Airway epithelial cell (primary cell): ENCODE results near the gene DUSP11. TPM values are rescaled to one million over a fixed set of nuclear protein-coding genes. Genes with fewer than 3 reads are reported as not detected.

Experiments used
- total RNA-seq: library from RNA; depleted of rRNA; stranded (reverse); fragments of >200 nt; gene quantifications from 2 replicates; pipeline ENCODE4 v1.2.3, GENCODE V29; 2015

Gene DUSP11
- 44.3 and 45.9 TPM in 2 replicates for total RNA-seq

DNA sequence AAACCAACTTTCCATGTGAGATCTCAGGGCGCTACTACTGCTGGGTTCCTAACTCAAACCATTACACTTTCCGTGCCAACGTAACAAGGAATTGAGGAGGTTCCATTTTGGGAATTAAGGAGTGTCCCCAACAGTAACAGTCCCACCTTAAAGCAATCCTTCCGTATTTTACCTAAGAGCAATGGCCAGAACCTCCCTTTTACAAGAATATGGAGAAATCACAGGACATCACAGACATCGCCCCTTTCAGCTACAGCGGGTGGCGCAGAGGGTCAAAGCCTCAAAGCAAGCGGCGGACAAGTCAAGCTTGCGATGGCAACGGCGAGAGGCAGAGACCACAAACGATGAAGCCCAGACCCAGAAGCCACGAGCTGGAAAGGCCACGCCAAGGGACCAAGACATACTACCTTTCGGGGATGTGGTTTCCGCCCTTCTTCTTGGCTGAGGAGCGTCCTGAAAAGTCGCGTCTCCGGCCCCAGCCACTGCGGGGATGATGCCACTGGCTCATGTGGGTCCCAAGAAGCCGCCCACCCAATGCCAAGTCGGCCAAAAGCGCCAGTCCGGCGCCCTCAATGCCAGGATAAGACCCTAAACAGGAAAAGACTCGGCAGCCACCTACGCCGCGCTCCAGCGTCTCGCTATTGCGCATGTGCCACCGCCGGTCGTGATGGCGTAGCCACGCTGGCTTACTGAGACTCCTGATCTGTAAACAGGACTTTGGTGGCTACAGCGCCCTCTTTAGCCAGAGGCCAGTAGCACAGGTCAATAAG is at the start of gene DUSP11:
DUSP11 (minus strand) TSS at position 637 of the 770 bp plus-strand sequence; CDS start at position 508, 129 bp downstream.

DNA sequence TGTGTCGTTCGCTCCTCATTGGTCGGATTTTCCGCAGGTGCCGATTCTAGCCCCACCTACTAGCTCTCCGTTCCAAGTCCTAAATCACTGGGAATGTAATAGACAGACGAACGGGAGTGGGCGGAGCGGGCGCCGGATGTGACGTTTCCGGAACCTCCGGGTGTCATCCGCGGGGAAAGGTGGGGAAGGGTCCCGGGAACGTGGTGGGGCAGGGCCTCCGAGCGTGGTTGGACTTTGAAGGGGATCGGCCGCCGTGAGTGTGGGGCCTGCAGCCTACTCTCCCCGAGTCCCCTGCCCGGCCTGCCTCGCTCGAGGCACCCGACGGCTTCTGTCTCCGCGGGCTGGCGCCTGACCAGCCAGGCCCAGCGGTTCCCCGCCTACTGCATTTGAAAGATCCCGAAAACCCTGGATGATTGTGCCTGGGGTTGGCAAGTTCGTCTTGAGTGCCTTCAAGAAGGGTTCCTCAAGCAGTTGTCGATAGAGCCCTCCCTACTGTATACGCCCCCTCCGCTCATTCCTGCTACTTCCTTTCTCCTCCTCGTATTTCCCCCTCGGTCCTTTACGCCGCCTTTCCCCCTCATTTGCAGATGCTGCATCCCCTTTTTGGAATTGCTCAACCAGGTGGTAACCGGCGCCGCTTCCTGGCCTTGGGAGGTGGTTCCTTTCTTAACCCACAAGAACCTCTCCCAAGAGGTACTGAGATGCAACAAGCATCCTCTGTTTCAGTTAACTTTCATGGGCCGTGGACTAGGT is 49.1 kb upstream of the DUSP11 start, which contains the start of gene STAMBP:
STAMBP (plus strand) TSS at position 144 of the 753 bp plus-strand sequence. CDS start 1,896 bp downstream, outside the sequence.

DNA sequence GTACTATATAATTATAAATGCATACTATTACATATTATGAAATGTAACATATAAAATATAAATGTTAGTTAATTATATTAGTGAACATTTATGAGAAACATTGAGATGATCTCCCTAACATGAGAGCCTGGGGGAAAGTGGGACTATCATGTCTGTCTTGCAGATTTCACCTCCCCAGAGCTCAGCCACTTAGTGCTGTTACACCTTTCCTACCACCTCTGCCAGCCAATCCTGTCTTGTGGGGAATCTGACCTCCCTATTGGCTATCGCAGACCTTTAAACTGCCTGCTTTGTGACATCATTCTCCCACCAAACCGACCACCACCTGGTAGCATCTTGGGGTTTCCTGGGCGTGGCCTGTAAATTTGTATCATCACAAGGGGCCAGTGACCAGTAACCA is 4.0 kb upstream of the DUSP11 start, which contains the start of gene C2orf78:
C2orf78 (plus strand) TSS at position 301 of the 400 bp plus-strand sequence. CDS start 127 bp downstream, outside the sequence.

DNA sequence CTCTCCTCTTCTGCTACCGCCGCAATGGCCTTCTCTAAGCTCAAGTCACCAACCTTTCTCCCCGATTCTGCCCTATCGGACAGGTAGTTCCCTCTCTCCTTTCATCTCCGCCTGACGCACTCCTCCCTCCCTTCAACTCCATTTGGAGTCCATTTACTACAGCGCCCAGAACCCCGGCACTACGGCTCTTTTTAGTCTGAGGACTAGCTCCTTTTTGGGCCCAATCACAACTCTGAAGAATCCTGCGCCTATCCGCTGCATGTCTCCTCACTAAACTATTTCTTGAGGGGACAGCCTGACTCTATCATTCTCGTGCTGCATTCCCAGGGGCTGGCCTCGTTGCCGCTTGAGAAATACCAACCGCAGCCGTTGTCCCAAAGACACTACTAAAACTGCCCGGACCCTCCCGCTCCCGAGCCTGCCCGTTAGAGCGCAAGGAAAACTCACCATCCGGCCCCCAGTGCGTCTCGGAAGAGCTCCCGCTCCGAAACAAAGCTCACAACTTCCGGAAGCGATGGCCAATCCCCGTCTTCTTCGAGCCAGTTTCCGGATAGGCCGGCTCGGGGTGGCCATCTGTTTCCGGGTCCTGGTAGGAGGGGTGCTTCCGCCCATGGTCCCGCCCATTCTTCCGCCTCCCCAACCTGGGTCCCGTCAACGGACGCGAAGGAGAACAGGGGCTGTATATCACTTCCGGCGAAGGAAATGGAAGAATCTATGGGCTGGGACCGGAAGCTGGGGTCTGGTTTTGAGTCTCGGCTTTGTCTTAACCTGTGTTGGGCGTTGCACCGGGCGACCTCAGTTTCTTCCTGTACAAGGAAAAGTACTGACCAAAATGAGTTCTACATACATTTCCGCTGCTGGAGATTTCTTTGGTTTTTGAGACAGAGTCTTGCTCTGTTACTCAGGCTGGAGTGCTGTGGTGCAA is 42.8 kb downstream of the DUSP11 start, which contains the start of gene TPRKB:
TPRKB (minus strand) TSS at position 491 of the 925 bp plus-strand sequence. CDS start 2,776 bp downstream, outside the sequence.

Other genes starting within 250 kb of the DUSP11 start
- gene NAT8, start 137.7 kb downstream of the DUSP11 start, total RNA-seq: not detected in 2 replicates
- 35.1 and 36.7 TPM in 2 replicates for gene TPRKB, start 42.8 kb downstream of the DUSP11 start, total RNA-seq
- gene C2orf78, start 4.1 kb upstream of the DUSP11 start, total RNA-seq: not detected in 2 replicates
- gene STAMBP, start 48.9 kb upstream of the DUSP11 start, total RNA-seq: 31.4 and 49.6 TPM in 2 replicates
- 2.3 and 4.5 TPM in 2 replicates for gene ACTG2, start 112.9 kb upstream of the DUSP11 start, total RNA-seq
- 78.9 and 84.6 TPM in 2 replicates for gene DGUOK, start 146.8 kb upstream of the DUSP11 start, total RNA-seq
- 8.2 and 10.8 TPM in 2 replicates for gene TET3, start 204.8 kb upstream of the DUSP11 start, total RNA-seq